Activated T-cell treated with anti-CD3 and anti-CD28 coated beads, Interleukin-2, amount 50 U/mL, for 24 hours (primary cell): ENCODE results near the gene FBXO7.

Experiments used
- DNase-seq: peaks from one replicate; pipeline ENCODE4 v3.0.0-alpha.2; 2020
- H3K27ac Mint-ChIP-seq: 2 replicates; pipeline ENCODE4 v1.8.0; 2020; ENCODE audit warnings: mild to moderate bottlenecking, mixed read lengths
- H3K27me3 Mint-ChIP-seq: 2 replicates; pipeline ENCODE4 v1.8.0; 2020; ENCODE audit warnings: mixed read lengths
- H3K36me3 Mint-ChIP-seq: 2 replicates; pipeline ENCODE4 v1.8.0; 2020; ENCODE audit warnings: low read depth, mixed read lengths
- H3K4me1 Mint-ChIP-seq: 2 replicates; pipeline ENCODE4 v1.8.0; 2020; ENCODE audit warnings: low read depth, mixed read lengths
- H3K4me3 Mint-ChIP-seq: 2 replicates; pipeline ENCODE4 v1.8.0; 2020; ENCODE audit warnings: mild to moderate bottlenecking, moderate library complexity, mixed read lengths
- H3K9me3 Mint-ChIP-seq: 2 replicates; pipeline ENCODE4 v1.8.0; 2020; ENCODE audit warnings: mixed read lengths

FBXO7 gene

GRCh38 chr22:32545801-32546200, 71.2 kb downstream of the FBXO7 start:
- Mint-ChIP-seq H3K36me3 (no peaks in the 10 kb centered on the region), H3K9me3 (no peaks in the 10 kb centered on the region), H3K27ac (no peak overlapping the region), H3K27me3 (peaks cover 14% of the 10 kb centered on the region), H3K4me3 (no peak overlapping the region), H3K4me1 (no peaks in the 10 kb centered on the region)
- DNase-seq, result no peak

- Mint-ChIP-seq H3K4me3 (no peak overlapping the region), H3K27me3 (peaks cover 14% of the 10 kb centered on the region), H3K4me1 (no peaks in the 10 kb centered on the region), H3K27ac (no peak overlapping the region), H3K36me3 (no peaks in the 10 kb centered on the region), H3K9me3 (no peaks in the 10 kb centered on the region)
- DNase-seq, result no peak
Observed at GRCh38 chr22:32546496-32546895, 71.9 kb downstream of the FBXO7 start.

GRCh38 chr22:32546935-32547334, 72.3 kb downstream of the FBXO7 start:
- Mint-ChIP-seq H3K27ac (no peak overlapping the region), H3K4me3 (no peak overlapping the region), H3K36me3 (no peaks in the 10 kb centered on the region), H3K27me3 (peaks cover 14% of the 10 kb centered on the region), H3K4me1 (no peaks in the 10 kb centered on the region), H3K9me3 (no peaks in the 10 kb centered on the region)
- DNase-seq, result no peak

- Mint-ChIP-seq H3K9me3 (no peaks in the 10 kb centered on the region), H3K4me1 (no peaks in the 10 kb centered on the region), H3K27ac (no peak overlapping the region), H3K36me3 (no peaks in the 10 kb centered on the region), H3K27me3 (peaks cover 14% of the 10 kb centered on the region), H3K4me3 (no peak overlapping the region)
- DNase-seq, result no peak
Observed at GRCh38 chr22:32548039-32548438, 73.4 kb downstream of the FBXO7 start.
